ENCODE results near the gene SAFB. TPM values are rescaled to one million over a fixed set of nuclear protein-coding genes. Genes with fewer than 3 reads are reported as not detected.

Gene SAFB
- total and polyA plus RNA-seq, 2 of the 13 experiments (the other 11 are each of a cell fraction or from before 2014, with no cell fraction given), result 21.0 to 28.4 TPM

GRCh38 chr19:5578097-5578846, 44.6 kb upstream of the SAFB start (continued):
- no peak for TF ChIP-seq THAP7 (CRISPR knock-in tag; IDR thresholded peaks at IDR 0.05)
- TF ChIP-seq LRRFIP1 (CRISPR knock-in tag; conservative IDR thresholded peaks at IDR 0.05), result no peak
- TF ChIP-seq SP2 (CRISPR knock-in tag; IDR thresholded peaks at IDR 0.05), result no peak
- TF ChIP-seq FOXO1 (CRISPR knock-in tag; IDR thresholded peaks at IDR 0.05), result no peak
- no peak for TF ChIP-seq ZNF382 (CRISPR knock-in tag; IDR thresholded peaks at IDR 0.05; ENCODE audit: borderline replicate concordance)
- no peak for TF ChIP-seq ZNF589 (CRISPR knock-in tag; conservative IDR thresholded peaks at IDR 0.05)
- TF ChIP-seq ATM (IDR thresholded peaks at IDR 0.05; ENCODE audit: borderline replicate concordance), result no peak
- TF ChIP-seq ZNF737 (CRISPR knock-in tag; IDR thresholded peaks at IDR 0.05; ENCODE audit: borderline replicate concordance), result no peak
- peak; percentile 56 for TF ChIP-seq ARID4A (CRISPR knock-in tag; IDR thresholded peaks at IDR 0.05; ENCODE audit: borderline replicate concordance)
- no peak for TF ChIP-seq SPEN (CRISPR knock-in tag; IDR thresholded peaks at IDR 0.05; ENCODE audit: low read depth)
- no peak for TF ChIP-seq CEBPB (IDR thresholded peaks at IDR 0.05; ENCODE audit: borderline replicate concordance, low read depth, low read length)
- no peak for TF ChIP-seq ZNF790 (CRISPR knock-in tag; IDR thresholded peaks at IDR 0.05; ENCODE audit: borderline replicate concordance)
- TF ChIP-seq HOXA5 (CRISPR knock-in tag; IDR thresholded peaks at IDR 0.05), result no peak
- 0 out of 2 replicates have a peak, but pooled peaks have one; percentile 17 for TF ChIP-seq ZFY (CRISPR knock-in tag; IDR thresholded peaks at IDR 0.05)
- no peak for TF ChIP-seq REST (IDR thresholded peaks at IDR 0.05; ENCODE audit: borderline replicate concordance in 1 of 2, low read depth in 1 of 2, low read length in 2 of 2)
- TF ChIP-seq HNRNPL (IDR thresholded peaks at IDR 0.05; ENCODE audit: low read depth, low read length), result no peak
- no peak for TF ChIP-seq RELA (CRISPR knock-in tag; IDR thresholded peaks at IDR 0.05)
- TF ChIP-seq RCOR2 (CRISPR knock-in tag; IDR thresholded peaks at IDR 0.05), result no peak
- TF ChIP-seq ARNT (IDR thresholded peaks at IDR 0.05), result no peak
